GM19395 (cell line): ENCODE data around the gene TTC39C.
"Not testable (repeated sequence)": the region's sequence is repeated elsewhere in the genome, so short reads cannot be mapped to it uniquely, and the experiment has no call there.

Experiments
- ATAC-seq: cut with Tn5 transposase; IDR thresholded peaks from one replicate; pipeline ENCODE4 v1.9.1; 2021; ENCODE audit warnings: mild to moderate bottlenecking, moderate library complexity; ENCODE audit not compliant: unreplicated experiment

The TTC39C gene

DNA sequence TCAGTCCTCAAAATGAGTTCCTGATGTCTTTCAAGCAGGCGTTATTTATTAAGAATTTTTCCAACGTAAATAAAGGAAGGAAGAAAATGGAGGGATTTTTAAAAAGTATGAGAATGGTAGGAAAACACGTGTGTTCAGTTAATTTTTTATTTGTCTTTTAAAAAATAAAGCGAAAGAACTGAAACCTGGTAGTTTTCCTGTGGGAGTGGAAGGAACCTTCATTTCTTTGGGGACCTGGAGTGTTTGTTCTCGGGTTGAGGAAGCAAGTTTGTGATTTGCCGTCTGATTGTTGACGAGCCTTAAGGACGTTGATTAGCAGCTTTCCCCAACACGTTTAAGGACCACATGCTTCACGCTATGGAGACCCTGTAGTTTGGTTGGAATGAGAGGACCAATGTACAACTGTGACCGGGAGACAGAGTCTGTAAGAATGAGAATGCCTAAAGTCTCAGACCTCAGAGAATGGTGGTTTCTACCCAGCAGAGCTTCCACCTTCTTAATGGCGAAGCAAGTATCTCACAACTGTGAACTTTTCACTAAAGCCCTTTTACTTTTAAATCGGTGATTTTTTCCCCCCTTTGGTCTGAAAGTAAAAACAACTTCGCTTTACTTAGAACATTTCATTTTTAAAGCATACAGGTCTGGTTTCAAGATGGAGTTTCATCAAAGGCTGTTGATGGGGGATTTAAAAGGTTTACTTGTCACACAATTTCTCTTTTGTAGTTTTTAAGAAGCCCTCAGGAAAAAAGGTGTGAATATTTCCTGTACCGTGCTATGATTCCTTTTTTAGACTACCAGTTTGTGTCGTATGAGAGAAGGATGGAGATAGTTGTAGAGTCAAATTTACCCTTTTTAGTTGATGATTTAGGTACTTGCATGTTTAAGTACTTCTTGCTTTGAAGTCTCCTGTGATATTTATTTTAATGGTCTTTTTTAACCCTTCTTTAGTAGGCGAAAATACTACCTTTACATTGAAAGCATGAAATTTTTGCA is 1.4 kb downstream of the TTC39C start:
- no peak for ATAC-seq

DNA sequence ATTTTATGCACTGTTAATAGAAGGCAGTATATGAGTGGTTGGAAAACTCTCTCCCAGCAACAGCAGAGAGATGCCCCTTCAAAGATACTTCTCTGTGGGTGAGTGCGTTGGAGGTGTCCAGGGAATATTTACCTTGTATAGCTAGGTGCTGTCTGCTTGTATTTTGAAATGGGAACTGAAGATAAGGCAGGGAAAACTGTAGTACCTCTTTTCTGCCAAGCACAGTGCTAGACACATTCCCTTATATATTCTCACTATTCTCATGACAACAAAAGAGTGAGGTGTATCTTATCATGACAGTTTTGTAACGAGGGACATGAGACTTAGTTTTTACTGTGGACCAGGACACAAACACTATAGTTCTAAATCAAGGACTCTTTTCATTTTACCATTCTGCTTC is 2.1 kb downstream of the TTC39C start:
- ATAC-seq, result no peak

DNA sequence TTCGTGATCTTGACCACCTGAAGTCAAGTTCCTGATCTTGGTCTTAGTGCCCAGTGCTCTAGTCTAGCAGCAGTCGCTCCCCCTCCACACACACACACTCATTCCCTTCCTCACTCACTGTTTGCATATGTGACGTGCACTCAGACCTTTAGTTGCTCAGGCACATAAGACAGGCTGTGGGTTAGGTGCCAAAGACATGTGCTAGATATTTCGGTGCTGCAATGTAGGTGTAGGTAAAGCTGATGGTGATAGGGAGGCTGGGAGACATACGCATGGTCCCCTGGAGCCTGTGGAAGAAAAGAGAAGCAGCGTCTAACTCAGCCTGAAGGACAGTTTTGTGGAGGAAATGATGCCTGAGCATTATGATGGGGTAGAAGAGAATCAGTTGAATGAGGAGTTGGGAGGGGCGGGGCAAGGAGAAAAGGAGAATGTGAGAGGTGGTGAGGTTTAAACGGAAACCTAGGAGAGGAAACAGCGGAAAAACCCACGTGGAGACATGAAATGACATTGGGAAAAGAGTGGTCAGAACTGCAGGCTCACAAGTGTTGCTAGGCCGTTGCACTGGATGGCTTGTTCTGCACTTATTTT is 3.8 kb downstream of the TTC39C start:
- ATAC-seq, result no peak

DNA sequence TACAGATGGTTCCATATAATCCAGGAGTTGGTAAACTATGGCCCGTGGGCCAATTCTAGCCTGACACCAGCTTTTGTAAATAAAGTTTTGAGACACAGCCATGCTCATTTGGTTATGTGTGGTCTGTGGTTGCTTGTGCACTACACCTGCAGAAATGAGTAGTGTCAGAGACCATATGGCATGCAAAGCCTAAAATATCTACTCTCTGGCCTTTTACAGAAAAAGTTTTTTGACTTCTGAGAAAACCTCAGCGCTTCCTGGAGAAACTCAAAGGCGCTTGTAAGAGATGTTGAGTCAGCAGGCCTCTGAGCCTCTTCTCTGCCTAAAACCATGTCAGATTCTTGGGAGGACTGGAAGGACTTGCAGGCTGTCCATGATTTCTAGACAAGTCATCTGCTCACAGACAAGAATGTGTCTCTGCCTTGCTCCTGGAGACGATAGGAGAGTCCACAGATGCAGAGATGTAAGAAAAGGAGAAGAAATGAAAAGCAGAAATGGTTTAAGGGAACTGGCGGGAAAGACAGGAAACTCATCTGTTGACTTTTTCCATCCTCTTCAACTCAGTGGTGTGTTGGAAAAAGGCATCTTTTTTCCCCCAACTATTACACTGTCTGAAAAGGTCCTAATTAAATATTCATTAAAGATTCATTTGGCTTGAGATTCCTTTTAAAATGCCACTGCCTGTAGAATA is 5.2 kb downstream of the TTC39C start:
- peak; percentile 87 for ATAC-seq

DNA sequence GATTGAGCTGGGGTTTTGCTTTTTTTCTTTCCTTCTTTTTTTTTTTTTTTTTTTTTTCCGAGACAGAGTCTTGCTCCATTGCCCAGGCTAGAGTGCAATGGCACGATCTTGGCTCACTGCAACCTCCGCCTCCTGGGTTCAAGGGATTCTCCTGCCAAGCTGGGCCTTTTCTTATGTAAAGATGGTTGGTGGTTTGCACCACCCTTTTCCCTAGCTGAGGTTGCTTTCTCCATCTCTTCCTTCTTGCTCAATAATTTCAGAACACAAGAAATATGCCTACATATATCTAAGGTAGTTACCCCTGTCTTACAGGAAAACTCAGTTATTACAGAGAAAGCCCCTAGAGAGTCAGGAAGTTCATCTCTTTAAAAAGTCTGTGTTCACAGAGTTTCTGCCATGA is 7.0 kb downstream of the TTC39C start:
- ATAC-seq, result no peak

DNA sequence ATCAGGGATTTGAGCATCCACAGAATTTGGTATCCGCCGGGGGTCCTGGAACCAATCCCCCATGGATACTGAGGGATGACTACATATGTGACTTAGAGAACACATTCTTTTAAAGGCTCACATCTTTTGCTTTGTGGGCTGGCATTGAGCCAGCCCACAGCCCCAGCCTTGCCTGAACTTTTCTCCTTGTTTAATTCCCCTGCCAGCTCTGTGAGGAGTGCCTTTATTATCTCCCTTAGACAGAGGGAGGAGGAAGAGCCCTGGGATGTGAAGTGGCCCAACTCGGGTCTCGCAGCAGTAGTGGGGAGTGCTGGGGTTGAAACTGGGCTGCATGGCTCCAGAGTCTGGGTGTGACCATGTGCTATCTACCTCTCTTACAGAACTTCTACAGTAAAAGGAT is 7.6 kb downstream of the TTC39C start:
- ATAC-seq, result no peak

DNA sequence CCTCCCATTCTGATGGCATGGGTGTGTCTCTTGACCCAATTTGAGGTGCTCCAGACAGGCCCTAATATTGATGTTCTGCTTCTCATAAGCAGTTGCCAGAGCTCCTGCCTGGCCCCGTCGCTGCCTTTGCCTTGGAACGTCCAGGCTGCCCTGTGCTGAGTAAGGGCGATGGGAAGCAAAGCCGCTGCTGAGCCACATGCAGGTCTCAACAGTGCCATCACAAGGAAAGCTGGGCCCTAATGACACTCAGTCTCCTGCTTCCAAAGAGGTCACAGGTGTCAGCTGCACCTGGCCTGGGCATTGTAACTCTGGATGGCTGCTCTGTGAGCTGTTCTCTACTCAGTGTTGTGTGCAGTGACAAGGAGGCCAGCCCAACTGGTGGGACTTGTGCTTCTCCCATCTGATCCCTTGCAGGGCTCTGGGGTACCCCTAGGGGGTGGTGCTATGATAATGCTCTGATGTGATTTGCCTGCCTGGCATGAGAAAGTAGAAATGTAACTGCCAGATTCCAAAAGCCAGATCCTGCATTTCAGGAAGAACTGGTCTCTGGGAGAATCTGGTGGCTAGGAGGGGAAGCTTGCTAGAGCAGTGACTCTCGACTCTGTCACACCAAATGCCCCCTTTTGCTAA is 8.7 kb downstream of the TTC39C start:
- ATAC-seq, result no peak

DNA sequence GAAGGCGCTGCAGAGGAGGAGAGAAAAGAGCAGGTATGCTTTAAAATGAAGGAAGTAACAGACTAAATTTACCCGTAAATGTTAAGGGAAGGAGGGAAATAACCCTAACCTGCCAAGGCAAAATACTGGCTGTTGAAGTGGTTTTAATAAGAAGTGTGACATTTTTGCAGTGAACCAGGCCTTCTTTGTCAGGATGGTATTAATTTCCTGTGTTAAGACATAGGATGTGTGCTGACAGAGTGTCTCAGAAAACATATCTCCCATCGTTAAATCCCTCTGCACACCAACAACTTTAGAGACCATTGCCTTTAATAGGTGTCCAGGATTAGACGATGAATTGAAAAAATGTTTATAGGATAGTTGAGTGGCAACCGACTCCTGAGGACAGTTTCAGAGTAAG is 9.9 kb downstream of the TTC39C start:
- no peak for ATAC-seq

DNA sequence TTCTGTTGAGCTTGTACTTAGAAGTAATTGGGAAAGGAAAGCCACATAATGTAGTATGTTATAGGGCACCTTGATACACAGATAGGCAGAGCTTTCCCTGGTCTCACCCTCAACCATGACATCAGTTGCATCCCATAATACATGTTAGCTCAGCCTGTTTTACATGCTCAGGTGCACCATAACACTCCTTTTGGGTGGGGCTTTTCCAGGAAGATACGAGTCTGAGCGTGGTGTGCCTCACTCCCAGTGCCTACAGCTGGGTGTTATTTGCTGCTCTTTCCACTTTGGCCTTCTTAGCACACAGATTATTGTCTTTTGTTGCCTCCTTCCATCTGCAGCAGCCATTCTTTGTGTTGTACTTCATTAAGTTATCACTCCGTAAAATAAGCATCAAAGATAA is 11.9 kb downstream of the TTC39C start:
- no peak for ATAC-seq

DNA sequence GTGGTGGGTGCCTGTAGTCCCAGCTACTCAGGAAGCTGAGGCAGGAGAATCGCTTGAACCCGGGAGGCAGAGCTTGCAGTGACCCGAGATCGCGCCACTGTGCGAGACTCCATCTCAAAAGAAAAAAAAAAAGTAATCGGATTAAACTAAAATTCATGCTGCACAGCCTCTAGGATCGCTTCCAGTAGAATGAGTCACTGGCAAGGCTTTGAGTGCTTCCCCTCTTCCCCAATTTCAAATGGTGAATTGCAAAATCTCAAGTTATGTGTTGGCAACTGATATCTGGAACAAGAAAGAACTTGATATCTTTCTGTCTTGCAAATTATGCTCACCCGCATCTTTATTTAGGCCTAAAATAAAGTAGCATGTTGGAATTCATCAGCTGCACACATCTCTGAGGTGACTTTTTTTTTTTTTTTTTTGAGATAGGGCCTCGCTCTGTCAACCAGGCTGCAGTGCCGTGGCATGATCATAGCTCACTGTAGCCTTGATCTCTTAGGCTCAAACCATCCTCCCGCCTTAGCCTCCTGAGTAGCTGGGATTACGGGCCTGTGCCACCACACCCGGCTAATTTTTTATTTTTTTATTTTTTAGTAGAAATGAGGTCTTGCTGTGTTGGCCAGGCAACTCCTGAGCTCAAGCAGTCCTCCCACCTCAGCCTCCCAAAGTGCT is 12.7 kb downstream of the TTC39C start:
- no peak for ATAC-seq

DNA sequence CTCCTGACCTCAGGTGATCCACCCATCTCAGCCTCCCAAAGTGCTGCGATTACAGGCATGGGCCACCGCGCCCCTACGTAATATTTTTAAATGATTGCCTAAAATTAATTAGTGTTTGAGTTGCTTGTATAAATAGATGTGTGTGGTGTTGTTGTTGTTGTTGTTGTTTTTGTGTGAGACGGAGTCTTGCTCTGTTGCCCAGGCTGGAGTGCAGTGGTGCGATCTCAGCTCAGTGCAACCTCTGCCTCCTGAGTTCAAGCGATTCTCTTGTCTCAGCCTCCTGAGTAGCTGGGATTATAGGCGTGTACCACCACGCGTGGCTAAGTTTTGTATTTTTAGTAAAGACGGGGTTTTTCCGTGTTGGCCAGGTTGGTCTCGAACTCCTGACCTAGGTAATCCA is 14.4 kb downstream of the TTC39C start:
- not testable (repeated sequence) for ATAC-seq

DNA sequence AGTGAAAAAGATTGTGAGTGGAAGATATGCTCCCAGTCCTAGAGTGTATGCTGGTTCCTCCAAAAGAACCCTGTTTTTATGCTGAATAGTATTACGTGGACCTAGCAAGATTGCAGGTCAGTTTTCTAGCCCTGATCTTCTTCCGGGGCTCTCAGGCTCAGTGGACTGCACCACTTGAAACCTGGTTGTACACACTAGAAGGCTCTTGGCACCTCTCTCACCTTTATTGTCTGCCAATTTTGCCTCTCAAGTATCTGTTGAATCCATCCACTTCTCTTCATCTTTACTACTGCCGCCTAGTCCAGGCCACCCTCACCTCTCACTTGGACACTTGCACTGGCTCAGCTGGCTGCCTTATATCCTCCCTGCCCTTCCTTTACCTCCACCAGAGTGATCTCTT is 16.8 kb downstream of the TTC39C start:
- no peak for ATAC-seq

DNA sequence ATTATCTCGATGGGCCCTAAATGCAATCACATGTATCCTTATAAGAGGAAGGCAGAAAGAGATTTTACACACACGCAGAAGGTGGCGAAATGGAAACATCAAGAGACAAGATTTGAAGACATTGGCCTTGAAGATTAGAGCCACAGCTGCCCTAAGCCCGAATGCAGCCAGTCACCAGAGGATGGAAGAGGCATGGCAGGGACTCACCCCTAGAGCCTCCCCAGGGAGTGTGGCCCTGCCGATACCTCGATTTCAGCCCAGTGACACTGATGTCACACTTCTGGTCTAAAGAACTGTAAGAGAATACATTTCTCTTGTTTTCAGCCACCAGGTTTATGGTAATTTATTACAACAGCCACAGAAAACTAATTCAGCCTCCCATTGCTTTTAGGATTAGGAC is 17.4 kb downstream of the TTC39C start:
- ATAC-seq, result no peak

DNA sequence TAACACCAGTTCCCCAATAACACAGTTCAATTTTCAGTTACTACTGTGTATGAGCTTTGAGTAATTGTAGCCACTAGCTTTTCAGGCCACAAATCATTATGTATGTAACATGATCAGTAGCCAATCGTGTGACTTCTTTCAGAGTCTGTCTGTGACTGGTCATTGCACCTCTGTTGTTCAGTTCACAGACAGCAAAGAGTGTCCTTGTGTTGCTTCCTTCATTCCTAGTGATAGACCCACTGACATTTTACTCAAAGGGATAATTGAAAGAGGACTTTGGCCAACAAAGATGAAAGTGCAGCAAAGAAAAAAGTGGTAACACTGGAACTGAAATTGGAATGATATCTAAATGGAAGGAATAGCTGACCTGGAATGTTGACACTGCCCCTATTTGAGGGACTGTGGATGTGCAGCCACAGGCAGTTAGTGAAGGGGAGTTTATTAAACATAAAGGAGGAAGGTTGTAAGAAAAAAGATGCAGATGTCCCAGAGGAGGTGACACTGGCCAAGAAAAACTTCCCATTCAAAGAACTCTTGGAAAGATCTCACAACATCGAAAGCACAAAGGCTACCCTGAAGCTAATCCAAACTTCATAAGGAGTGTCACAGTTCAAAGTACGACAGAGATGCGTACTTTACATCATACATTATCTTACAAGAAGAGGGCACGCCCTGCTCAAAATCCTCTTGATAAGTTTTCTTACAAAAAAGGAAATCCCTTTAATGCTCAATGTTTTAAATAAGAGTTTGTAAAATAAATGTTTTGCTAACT is 19.3 kb downstream of the TTC39C start:
- ATAC-seq, result no peak

DNA sequence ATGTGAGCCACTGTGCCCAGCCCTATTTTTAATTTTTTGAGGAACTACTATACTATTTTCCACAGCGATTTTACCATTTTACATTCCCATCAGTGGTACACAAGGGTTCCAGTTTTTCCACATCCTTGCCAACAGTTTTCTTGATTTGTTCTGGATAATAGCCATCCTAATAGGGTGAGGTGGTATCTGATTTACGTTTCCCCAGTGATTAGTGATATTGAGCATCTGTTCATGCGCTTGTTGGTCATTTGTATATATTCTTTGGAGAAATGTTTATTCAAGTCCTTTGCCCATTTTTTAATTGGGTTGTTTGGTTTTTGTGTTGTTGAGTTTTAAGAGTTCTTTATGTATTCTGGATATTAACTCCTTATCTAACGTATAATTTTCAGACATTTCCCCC is 20.8 kb downstream of the TTC39C start:
- ATAC-seq, result no peak

DNA sequence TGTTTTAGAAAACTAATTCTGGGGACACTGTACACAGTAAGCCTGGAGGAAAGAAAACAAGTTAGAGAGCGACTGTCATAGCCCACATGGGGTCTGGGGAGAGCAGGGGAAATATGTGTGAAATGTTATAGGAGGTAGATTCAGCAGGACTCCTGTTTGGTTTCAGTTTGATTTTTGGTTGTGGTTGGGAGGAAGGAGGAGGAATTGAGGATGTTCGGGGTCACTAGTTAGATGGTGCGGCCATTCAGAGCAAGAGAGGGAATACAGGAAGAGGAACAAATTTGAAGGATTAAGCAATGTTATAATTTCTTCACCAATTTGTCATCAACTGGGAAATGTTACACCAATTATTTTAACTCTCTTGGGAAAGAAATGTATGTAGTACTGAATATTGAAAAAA is 25.1 kb downstream of the TTC39C start:
- no peak for ATAC-seq

DNA sequence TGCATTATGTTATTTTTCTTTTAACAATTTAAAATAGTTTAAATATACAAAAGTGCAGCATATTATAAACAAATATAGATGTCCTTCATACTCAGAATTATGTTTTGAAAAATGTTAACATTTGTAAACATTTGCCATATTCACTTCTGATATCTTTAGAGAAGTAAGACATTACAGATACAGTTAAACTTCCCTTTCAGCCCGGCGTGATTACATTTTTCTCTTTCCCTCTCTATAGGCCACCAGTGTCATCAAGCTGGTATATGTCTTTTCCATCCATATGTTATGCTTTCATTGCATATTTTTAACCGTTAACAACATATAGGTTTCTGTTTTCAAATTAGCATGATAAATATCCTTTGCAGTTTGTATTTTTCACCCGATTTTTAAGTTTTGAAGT is 27.1 kb downstream of the TTC39C start:
- ATAC-seq, result no peak

DNA sequence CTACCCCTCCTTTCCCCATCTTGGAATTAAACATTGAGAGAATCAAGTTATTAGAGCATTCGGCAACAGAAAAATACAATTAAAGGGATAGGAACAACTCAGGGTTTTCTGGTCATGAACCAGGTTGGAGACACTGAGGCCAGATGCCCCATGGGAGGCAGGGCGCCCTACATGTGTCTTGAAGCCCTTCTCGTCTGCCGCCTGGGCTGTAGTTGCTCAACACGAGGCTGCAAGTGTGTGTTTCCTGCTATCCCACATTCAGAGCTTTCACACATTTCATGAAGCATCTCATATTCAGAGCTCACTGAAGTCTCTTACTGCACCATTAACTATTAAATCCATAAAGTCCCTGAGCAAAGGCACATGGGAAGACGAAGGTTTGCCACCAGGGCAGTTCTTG is 28.8 kb downstream of the TTC39C start:
- no peak for ATAC-seq

DNA sequence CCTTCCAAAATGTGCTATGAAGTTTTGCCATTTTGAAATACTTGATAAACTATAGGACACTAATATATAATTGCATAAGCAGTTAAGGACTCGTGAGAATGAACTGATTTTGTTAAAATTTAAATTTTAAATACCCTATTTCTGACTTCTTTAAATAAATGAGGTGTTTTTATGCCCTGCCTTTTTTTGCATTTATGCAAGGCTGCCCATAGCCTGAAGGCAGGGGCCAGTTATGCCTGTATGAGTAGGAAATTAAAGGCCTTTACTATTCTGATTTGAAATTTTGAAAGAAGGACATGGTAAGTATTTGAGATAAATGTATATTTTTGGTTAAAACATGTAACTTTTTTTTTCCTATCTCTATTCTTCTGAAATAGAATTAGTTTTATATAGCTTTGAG is 33.7 kb downstream of the TTC39C start:
- ATAC-seq, result no peak

DNA sequence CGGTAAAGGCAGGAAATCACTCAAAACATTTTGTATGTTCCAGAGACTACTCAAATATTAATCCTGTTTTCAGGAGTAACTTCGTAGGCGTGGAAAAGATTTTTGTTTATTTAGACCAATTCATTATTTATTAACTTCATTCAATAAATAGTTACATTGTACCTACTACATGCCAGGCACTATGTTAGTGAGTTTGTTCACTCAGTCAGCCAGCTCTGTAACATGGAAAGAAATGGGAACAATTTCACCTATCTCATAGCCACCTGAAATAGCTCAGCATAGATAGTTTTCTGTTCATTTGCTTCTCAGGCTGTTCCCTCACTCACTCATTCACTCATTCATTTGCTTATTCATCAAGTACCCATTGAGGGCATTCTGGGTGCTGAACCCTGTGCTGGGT is 34.6 kb downstream of the TTC39C start:
- ATAC-seq, result no peak
